ENCODE measurements around the gene LDAH. TPM values are rescaled to one million over a fixed set of nuclear protein-coding genes. Genes with fewer than 3 reads are reported as not detected.

Gene LDAH
- total and polyA plus RNA-seq, 10 of the 15 experiments (the other 5 are each of a cell fraction or from before 2014, with no cell fraction given) = 17.9 to 44.7 (median 30.0) TPM

- no peak for TF ChIP-seq ZBTB40 (IDR thresholded peaks at IDR 0.05; ENCODE audit: borderline replicate concordance)
- no peak for TF ChIP-seq MXI1 (IDR thresholded peaks at IDR 0.05; ENCODE audit: low read depth, low read length)
- TF ChIP-seq RBBP5 (conservative IDR thresholded peaks at IDR 0.05) = no peak
These were observed 126.5 kb downstream of the LDAH start (continued) for GRCh38 chr2:20696366-20696765.

- no TSS peak for BruUV-seq (replicated peaks)
- no peak overlapping the region for H3K27ac ChIP-seq (ENCODE audit: control insufficient read depth, insufficient read depth)
- no peaks in the 10 kb centered on the region for H3K27me3 ChIP-seq (replicated peaks in 1 of 2; ENCODE audit: control insufficient read depth in 2 of 2, insufficient read depth in 2 of 2, low read length in 1 of 2)
- POLR2A ChIA-PET = no interaction called here
- peaks cover 0 to 14% of the 10 kb centered on the region in 2 experiments; a peak in 3 of 4 replicates for H3K36me3 ChIP-seq (ENCODE audit: control insufficient read depth in 2 of 2, insufficient read depth in 2 of 2, low read length in 1 of 2)
- 98% methylated on average over 3 of the region's 3 CpGs for WGBS (ENCODE audit: insufficient coverage, insufficient replicate concordance, low lambda C conversion rate, missing lambda C conversion rate)
- peaks cover 4% of the 10 kb centered on the region; the same call in 1 of the 2 replicates for H3K4me1 ChIP-seq (ENCODE audit: control insufficient read depth, insufficient read depth, low read length)
- SMC1A ChIA-PET (ENCODE audit: uncharacterized antibody, unreplicated experiment) = no interaction called here
- no peak for FAIRE-seq
- H2AFZ ChIP-seq (ENCODE audit: control insufficient read depth, low read depth, low read length) = no peak overlapping the region
- CTCF ChIA-PET = interaction anchor here (0.9 to 1.4 kb wide), 2 partner anchors 32 to 270 kb away, joined by 3 to 4 read pairs; no protein-coding TSS in a partner anchor
- ATAC-seq = no peak
- DNase-seq (ENCODE audit: low read depth, low spot score) = no peak
- intact Hi-C loops (cut with micrococcal nuclease; ENCODE audit: unreplicated experiment) = no loop called here
- no peaks in the 10 kb centered on the region; the same call in 1 of the 2 replicates for H3K79me2 ChIP-seq (ENCODE audit: control insufficient read depth, insufficient read depth, low read length)
- no peaks in the 10 kb centered on the region for H3K9me3 ChIP-seq (replicated peaks; ENCODE audit: control insufficient read depth, insufficient read depth, low read length)
- no peak overlapping the region for H3K9ac ChIP-seq (ENCODE audit: control insufficient read depth, insufficient read depth, low read length)
- no peaks in the 10 kb centered on the region for H4K20me1 ChIP-seq (ENCODE audit: control insufficient read depth, insufficient read depth)
- in situ Hi-C loops (cut with MboI) = no loop called here
- RAD21 ChIA-PET (ENCODE audit: unreplicated experiment) = no interaction called here
- no peak overlapping the region for H3K4me3 ChIP-seq
- no peak overlapping the region for H3K4me2 ChIP-seq (ENCODE audit: control insufficient read depth, insufficient read depth)
- TF ChIP-seq TCF3 (IDR thresholded peaks at IDR 0.05; ENCODE audit: borderline replicate concordance, insufficient read depth, low read depth, low read length) (no peak), SUPT20H (IDR thresholded peaks at IDR 0.05; ENCODE audit: borderline replicate concordance, control insufficient read depth, low read depth, low read length) (no peak), EP300 (IDR thresholded peaks at IDR 0.05; ENCODE audit: borderline replicate concordance in 1 of 2, control insufficient read depth in 1 of 2, low read depth in 2 of 2, low read length in 2 of 2) (no peak), MXI1 (IDR thresholded peaks at IDR 0.05; ENCODE audit: low read depth, low read length) (no peak), REST (IDR thresholded peaks at IDR 0.05; ENCODE audit: low read depth, low read length) (no peak), PAX5 (IDR thresholded peaks at IDR 0.05; ENCODE audit: borderline replicate concordance, low read depth, low read length) (no peak), SREBF2 (IDR thresholded peaks at IDR 0.05; ENCODE audit: low read length) (no peak), CEBPB (IDR thresholded peaks at IDR 0.05; ENCODE audit: borderline replicate concordance in 1 of 2, low read depth in 2 of 2, low read length in 2 of 2) (no peak), FOXK2 (IDR thresholded peaks at IDR 0.05) (no peak), STAT3 (IDR thresholded peaks at IDR 0.05; ENCODE audit: low read depth, low read length) (no peak), SP1 (IDR thresholded peaks at IDR 0.05; ENCODE audit: low read depth, low read length) (no peak), HDAC6 (IDR thresholded peaks at IDR 0.05; ENCODE audit: unreplicated experiment) (no peak)
These were observed 129.6 kb downstream of the LDAH start for GRCh38 chr2:20693317-20693716.

Data from GM12878 (cell line).